Hepatocyte (in vitro differentiated cells): ENCODE data around the gene ZBTB8B. TPM values are rescaled to one million over a fixed set of nuclear protein-coding genes. Genes with fewer than 3 reads are reported as not detected.

Experiments
- DNase-seq: peaks from one replicate; pipeline ENCODE4 v3.0.0-alpha.2; 2016; ENCODE audit warnings: low spot score
- H2AFZ ChIP-seq: fragments of 200-600 bp; sonication (generic); 2 replicates; pipeline ENCODE4 v1.6.0; 2016; ENCODE audit warnings: antibody characterized with exemption, mild to moderate bottlenecking
- H3K27ac ChIP-seq: fragments of 200-600 bp; sonication (generic); 2 replicates; pipeline ENCODE4 v1.5.1; 2016; ENCODE audit warnings: mild to moderate bottlenecking
- H3K27me3 ChIP-seq: fragments of 200-600 bp; sonication (generic); 2 replicates; pipeline ENCODE4 v1.6.1; 2016
- H3K36me3 ChIP-seq: fragments of 200-600 bp; sonication (generic); replicated peaks from 2 replicates; pipeline ENCODE4 v1.5.1; 2016; ENCODE audit warnings: low read depth; ENCODE audit not compliant: insufficient read depth
- H3K4me1 ChIP-seq: fragments of 200-600 bp; sonication (generic); 2 replicates; pipeline ENCODE4 v1.5.1; 2016; ENCODE audit warnings: mild to moderate bottlenecking, moderate library complexity; ENCODE audit not compliant: insufficient read depth
- H3K4me2 ChIP-seq: fragments of 200-600 bp; sonication (generic); 2 replicates; pipeline ENCODE4 v1.6.0; 2016
- H3K4me3 ChIP-seq: fragments of 200-600 bp; sonication (generic); 2 replicates; pipeline ENCODE4 v1.5.1; 2016; ENCODE audit warnings: mild to moderate bottlenecking
- H3K79me2 ChIP-seq: fragments of 200-600 bp; sonication (generic); 2 replicates; pipeline ENCODE4 v1.6.0; 2017; ENCODE audit warnings: mild to moderate bottlenecking
- H3K9me2 ChIP-seq: fragments of 200-600 bp; sonication (generic); replicated peaks from 2 replicates; pipeline ENCODE4 v1.6.0; 2017; ENCODE audit warnings: mild to moderate bottlenecking; ENCODE audit not compliant: insufficient read depth
- H3K9me3 ChIP-seq: fragments of 200-600 bp; sonication (generic); 2 replicates; pipeline ENCODE4 v1.5.1; 2016; ENCODE audit warnings: low read depth, mild to moderate bottlenecking
- H4K20me1 ChIP-seq: fragments of 200-600 bp; sonication (generic); 2 replicates; pipeline ENCODE4 v1.6.0; 2016; ENCODE audit warnings: mild to moderate bottlenecking; ENCODE audit not compliant: insufficient read depth, poor library complexity, severe bottlenecking
- EZH2 ChIP-seq: fragments of 200-600 bp; sonication (generic); IDR thresholded peaks from 2 replicates; pipeline ENCODE4 v1.6.1; 2016; ENCODE audit warnings: antibody characterized with exemption, mild to moderate bottlenecking, borderline replicate concordance
- EZH2phosphoT487 ChIP-seq: fragments of 200-600 bp; sonication (generic); IDR thresholded peaks from one replicate; pipeline ENCODE4 v1.6.1; 2018; ENCODE audit warnings: antibody characterized with exemption, mild to moderate bottlenecking, low read depth, moderate library complexity; ENCODE audit not compliant: unreplicated experiment, severe bottlenecking
- WGBS: methylation state at CpG from one replicate; pipeline ENCODE4 v1.1.6; 2016; ENCODE audit warnings: low lambda C conversion rate; ENCODE audit errors: missing lambda C conversion rate; 5-methylcytosine and 5-hydroxymethylcytosine counted together
- polyA plus RNA-seq: library from polyadenylated mRNA; unstranded; fragments of >200 nt; fragmentation: Nextera tagmentation; extraction: Ambion mirVana; gene quantifications from 2 replicates; pipeline ENCODE4 v1.2.1, GENCODE V29; 2016
- total RNA-seq: library from RNA; depleted of rRNA; stranded (reverse); fragments of >200 nt; gene quantifications from 2 replicates; pipeline ENCODE4 v1.2.3, GENCODE V29; 2014
- TF ChIP-seq, protein P1 (sequence below): fragments of 200-600 bp; sonication (generic); IDR thresholded peaks from 2 replicates; pipeline ENCODE4 v1.5.1; 2016; ENCODE audit warnings: antibody characterized with exemption, mild to moderate bottlenecking; ENCODE audit not compliant: poor library complexity

ZBTB8B gene
- total and polyA plus RNA-seq, 2 experiments from 2014 or later, result 0.28 to 0.90 TPM

DNA sequence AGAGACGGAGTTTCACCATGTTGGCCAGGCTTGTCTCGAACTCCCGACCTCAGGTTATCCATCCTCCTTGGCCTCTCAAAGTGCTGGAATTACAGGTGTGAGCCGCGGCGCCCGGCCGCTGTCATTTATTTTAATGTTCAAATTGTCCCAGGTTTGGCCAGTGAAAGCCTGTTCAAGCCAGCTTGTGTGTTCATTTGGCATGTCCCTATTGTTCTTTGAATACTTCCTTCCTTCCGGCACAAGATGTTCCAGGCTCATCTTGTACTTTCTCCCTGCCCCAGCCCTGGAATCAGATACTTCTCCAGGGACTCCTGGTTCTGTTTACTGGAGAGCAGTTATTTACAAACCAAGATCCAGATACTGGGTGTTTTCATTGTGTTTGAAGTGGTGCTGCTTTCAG is 37.0 kb downstream of the ZBTB8B start:
- Histone ChIP-seq H3K27ac (peak overlapping the region; percentile 85), H3K4me1 (peaks cover 7% of the 10 kb centered on the region), H3K9me2 (no peaks in the 10 kb centered on the region), H3K79me2 (no peaks in the 10 kb centered on the region), H3K27me3 (no peaks in the 10 kb centered on the region), H3K4me2 (no peak overlapping the region), H2AFZ (no peak overlapping the region), H4K20me1 (no peaks in the 10 kb centered on the region), H3K4me3 (no peak overlapping the region), H3K9me3 (no peaks in the 10 kb centered on the region), H3K36me3 (no peaks in the 10 kb centered on the region)
- DNase-seq, result no peak
- WGBS, result 93% methylated on average over 9 of the region's 9 CpGs
- TF ChIP-seq EZH2 (no peak), EZH2phosphoT487 (no peak)
- TF ChIP-seq, protein P1, sequence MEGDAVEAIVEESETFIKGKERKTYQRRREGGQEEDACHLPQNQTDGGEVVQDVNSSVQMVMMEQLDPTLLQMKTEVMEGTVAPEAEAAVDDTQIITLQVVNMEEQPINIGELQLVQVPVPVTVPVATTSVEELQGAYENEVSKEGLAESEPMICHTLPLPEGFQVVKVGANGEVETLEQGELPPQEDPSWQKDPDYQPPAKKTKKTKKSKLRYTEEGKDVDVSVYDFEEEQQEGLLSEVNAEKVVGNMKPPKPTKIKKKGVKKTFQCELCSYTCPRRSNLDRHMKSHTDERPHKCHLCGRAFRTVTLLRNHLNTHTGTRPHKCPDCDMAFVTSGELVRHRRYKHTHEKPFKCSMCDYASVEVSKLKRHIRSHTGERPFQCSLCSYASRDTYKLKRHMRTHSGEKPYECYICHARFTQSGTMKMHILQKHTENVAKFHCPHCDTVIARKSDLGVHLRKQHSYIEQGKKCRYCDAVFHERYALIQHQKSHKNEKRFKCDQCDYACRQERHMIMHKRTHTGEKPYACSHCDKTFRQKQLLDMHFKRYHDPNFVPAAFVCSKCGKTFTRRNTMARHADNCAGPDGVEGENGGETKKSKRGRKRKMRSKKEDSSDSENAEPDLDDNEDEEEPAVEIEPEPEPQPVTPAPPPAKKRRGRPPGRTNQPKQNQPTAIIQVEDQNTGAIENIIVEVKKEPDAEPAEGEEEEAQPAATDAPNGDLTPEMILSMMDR, result no peak

DNA sequence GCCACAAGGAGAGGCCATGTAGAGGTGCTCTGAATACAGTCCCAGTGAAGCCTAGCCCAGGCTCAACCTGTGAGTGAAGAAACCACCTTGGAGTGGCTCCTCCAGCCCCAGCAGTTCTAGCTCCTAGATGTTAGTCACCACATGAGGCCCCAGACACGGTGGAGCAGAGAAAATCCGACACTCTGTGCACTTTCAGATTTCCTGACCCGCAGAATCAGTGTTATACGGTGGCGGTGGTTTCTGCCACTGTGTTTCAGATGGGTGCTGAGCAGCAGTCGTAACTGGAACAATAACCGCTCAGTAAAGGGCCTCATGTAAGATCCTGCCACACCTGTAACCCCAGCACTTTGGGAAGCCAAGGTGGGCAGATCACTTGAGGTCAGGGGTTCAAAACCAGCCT is 38.3 kb downstream of the ZBTB8B start:
- Histone ChIP-seq H3K9me2 (no peaks in the 10 kb centered on the region), H4K20me1 (no peaks in the 10 kb centered on the region), H3K4me2 (no peak overlapping the region), H3K4me3 (no peak overlapping the region), H3K36me3 (no peaks in the 10 kb centered on the region), H3K79me2 (no peaks in the 10 kb centered on the region), H3K9me3 (no peaks in the 10 kb centered on the region), H3K27me3 (no peaks in the 10 kb centered on the region), H2AFZ (no peak overlapping the region), H3K27ac (peak overlapping the region; percentile 0), H3K4me1 (peaks cover 7% of the 10 kb centered on the region)
- TF ChIP-seq EZH2, result no peak
- TF ChIP-seq, protein P1, result no peak
- TF ChIP-seq EZH2phosphoT487, result no peak
- DNase-seq, result no peak
- WGBS, result 89% methylated on average over 7 of the region's 7 CpGs

DNA sequence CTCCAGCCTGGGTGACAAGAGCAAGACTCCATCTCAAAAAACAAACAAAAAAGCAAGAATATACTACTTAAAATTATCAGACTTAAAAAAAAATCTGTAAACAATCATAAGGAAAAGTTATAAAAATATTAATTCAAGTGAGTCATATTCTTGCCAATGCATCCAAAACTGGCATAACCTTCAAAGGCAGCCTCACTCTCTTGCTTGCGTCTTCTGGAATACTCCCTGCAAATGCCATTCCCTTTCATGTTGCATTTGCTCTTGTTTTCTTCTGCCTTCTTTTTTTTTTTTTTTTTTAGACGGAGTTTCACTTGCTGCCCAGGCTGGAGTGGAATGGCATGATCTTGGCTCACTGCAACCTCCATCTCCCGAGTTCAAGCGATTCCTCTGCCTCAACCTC is 42.1 kb downstream of the ZBTB8B start:
- Histone ChIP-seq H3K9me2 (no peaks in the 10 kb centered on the region), H3K79me2 (no peaks in the 10 kb centered on the region), H3K36me3 (no peaks in the 10 kb centered on the region), H3K27me3 (no peaks in the 10 kb centered on the region), H3K9me3 (no peaks in the 10 kb centered on the region), H3K4me1 (no peaks in the 10 kb centered on the region), H4K20me1 (no peaks in the 10 kb centered on the region), H3K27ac (no peak overlapping the region), H3K4me2 (no peak overlapping the region), H2AFZ (no peak overlapping the region), H3K4me3 (no peak overlapping the region)
- TF ChIP-seq, protein P1, result no peak
- TF ChIP-seq EZH2, result no peak
- no peak for TF ChIP-seq EZH2phosphoT487
- 89% methylated on average over 4 of the region's 4 CpGs for WGBS
- DNase-seq, result no peak

DNA sequence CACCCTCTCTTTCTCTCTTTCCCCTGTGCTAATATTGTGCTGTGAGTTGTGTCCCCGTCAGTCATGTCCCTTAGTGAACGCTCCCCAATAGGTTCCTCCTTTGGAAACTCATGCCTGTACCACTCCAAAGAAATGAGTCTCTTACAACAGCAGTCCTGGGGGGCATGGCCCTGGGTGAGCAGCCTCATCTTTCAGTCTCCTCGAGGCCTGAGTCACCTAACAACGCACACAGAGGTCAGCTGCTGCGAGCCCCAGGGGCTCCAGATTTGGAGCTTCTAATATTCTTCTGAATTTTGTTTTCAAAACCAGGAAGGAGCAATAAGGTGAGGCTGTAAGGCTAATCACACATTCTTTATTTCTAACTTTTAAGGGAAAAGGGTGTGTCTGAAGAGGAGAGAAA is 43.9 kb downstream of the ZBTB8B start:
- no peak for TF ChIP-seq EZH2
- no peak for TF ChIP-seq EZH2phosphoT487
- TF ChIP-seq, protein P1, result no peak
- Histone ChIP-seq H3K36me3 (no peaks in the 10 kb centered on the region), H3K4me1 (no peaks in the 10 kb centered on the region), H3K4me3 (no peak overlapping the region), H4K20me1 (no peaks in the 10 kb centered on the region), H3K9me3 (no peaks in the 10 kb centered on the region), H3K79me2 (no peaks in the 10 kb centered on the region), H2AFZ (no peak overlapping the region), H3K9me2 (no peaks in the 10 kb centered on the region), H3K27ac (no peak overlapping the region), H3K4me2 (no peak overlapping the region), H3K27me3 (no peaks in the 10 kb centered on the region)
- 83% methylated on average over 5 of the region's 5 CpGs for WGBS
- DNase-seq, result no peak
